Measurements from ENCODE around the gene MYO1E.

MYO1E gene

DNA sequence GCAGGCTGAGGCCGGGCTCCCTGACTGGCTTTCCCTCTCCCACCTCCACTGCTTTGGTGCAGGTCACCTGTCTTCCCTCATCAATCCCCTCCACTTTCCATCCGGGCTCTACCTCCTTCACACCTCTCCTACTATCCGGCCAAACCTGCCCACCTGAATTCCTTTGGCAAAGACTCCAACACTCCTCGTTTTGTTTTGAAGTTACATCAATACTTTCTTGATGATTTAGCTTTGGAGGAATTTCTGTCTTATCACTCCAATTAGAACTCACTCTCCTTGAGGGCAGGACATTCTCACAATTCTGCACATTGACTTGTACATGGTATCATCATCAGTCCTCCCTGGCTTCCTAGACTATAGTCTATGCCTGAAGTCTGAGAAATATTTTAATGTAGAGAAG is 145.7 kb downstream of the MYO1E start:
- no peak for DNase-seq (ENCODE audit: low spot score)

DNA sequence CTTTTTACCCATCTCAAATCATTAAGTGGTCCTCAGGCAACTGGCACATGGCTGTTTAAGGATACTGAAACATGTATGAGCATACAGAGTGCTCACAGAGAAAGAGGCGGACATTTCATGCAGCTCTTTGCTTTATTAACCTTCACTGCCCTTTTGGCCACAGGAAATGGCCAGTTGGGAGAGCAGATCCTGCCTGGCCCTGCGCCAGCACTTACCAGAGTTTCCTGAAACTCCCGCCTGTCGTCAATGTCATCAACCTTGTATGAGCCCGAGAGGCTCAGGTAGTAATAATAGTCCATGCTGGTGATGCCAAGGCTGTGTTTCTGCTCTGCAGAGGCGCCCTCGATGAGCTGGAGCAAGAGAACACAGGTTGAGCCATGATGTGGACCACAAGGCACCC is 148.2 kb downstream of the MYO1E start:
- no peak for DNase-seq (ENCODE audit: low spot score)

DNA sequence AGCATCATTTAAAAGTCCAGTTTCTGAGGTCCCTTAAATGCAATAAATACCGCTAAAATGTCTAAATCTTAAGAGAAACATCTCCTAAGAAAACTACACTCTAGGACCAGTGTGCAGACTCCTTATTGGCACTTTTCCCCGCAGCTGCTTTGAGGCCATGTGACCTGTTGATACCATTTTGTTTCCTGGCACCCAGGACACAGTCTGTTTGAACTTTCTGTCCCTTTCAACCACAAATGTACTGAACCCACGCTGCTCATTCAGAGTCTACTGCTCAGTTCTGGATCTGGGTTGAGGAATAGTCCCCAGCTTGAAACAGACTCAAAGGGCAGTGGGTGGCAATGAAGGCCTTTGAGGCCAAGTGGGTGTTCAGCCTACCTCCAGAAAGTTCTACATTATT is 148.9 kb downstream of the MYO1E start:
- DNase-seq (ENCODE audit: low spot score), result no peak

DNA sequence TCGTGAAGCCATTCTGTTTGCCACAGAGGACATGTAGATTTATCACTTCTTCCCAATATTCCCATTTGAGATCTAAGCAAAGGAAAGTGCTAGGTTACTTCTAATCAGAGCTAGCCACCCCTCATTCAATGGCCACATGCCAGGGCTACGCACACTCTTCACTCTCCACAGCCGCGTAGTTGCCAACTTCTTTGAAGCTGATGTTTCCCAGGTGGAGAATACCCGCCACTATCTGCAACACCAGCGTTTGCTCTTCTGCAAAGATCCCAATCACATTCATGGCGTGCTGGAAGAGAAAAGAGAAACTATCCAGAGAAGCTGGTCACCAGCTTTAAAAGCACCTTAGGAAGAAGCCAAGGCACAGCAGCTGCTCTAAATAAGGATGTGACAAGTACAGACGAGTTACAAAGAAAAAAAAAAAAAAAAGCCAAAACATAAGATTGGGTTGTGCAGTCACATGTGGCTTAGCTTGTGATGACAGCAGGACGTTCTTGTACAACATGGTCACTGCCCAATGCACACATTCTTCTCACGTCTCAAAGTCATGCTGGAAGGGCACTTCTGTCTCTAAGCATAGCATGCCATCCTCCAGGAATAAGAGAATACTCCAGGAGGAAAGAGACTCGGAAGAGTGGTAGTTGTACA is 149.6 kb downstream of the MYO1E start:
- DNase-seq (ENCODE audit: low spot score), result no peak

DNA sequence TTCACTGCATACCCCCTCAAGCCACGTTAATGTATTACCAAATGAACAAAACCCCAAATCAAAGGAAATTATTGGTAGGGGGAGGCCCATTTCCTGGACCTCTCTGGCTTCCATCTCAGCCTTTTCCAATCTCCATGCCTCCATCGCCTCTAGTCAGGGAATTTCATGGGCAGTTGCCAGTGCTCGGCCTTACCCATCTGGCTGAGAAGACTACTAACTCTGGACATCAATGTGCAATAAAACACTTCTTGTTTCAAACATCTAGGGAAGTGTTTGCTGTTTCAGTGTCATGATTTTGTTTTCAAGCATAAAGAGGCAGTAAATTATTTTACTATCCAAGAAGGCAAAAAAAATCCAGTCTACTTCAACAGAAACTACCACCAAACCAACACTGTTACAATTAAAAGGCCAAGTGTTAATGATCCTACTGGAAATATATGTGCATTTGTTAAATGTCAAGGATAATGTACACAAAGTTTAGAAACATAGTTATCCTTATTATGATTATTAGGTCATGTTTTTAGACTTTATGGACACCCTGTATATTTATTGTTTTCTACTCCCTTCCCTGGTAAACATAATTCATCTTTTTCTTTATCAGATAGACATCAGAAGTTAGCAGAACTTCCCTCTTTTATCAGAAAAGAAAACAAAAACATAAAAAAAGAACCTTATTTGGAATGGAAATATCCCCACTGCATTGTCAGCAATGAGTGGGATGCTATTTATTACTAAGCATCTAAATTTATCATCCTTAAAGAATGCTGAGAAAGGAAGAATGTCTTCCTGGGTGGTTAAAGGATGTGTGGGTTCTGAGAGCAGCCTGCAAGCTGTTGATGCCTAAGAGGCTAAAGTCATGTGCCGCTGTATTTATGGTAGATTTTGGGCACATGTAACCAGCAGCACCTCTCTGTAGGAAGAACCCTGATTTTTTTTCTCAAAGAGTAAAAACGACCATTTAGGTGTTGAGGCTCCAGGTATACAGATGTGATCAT is 150.9 kb downstream of the MYO1E start:
- no peak for DNase-seq (ENCODE audit: low spot score)

DNA sequence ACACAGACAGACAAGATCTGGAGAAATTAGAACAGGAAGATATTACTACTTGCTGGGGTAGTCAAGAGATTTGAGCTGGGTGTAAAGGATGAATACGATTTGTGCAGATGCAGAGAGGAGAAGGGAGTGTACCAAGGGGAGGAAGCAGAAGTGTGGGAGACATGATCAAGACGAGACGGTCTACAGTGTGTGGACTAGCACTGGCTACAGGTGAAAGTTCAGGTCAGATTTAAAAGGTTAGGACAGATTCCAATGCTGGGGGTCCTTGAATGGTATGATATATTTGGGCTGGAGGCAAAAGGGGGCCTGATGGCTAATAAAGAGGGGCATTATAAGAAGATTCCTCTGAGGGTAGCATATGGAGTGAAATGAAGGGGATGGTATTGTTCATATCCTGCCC is 154.0 kb downstream of the MYO1E start:
- no peak for DNase-seq (ENCODE audit: low spot score)

DNA sequence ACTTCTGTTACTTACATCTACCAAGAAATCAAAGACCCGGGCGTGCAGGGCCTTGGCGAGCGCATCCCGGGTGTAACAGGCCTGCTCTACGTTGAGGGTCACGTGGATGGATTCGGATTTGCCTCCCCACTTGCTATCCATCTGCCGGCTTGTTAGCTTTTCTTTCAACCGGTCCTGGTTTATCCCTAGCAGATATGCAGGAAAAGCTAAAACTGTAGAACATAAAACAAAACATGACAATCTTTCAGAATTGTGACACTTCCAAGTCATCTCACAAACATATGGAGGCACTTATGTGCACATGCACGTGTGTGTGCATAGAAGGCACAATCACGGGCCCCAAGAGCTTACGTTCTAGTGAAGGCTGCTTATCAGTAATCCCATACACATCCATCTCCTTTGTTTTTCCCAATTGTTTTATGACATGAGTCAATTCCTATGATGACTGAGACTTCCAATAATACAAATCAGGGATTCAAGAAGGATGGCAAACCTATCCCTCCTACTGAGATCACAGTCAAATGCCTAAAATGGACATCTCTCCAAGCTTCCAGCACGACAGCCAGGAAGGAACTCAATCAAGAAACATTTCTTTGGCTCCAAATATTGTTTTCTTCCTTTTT is 154.7 kb downstream of the MYO1E start:
- no peak for DNase-seq (ENCODE audit: low spot score)

DNA sequence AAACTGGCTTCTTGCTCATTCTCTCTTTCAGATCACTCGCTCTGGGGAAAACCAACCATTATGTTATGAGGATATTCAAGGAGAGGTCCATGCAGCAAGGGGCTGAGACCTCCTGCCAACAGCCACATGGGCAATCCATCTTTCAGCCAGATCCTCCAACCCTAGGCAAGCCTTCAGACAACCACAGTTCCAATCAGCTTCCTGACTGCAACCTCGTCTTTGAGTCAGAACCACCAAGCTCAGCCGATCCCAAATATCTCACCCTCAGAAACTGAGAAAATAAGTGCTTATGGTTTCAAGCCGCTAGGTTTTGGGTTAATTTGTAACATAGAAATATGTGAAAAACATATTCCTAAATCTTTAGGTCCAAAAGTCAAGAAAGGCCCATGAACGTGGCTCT is 155.8 kb downstream of the MYO1E start:
- DNase-seq (ENCODE audit: low spot score), result no peak

DNA sequence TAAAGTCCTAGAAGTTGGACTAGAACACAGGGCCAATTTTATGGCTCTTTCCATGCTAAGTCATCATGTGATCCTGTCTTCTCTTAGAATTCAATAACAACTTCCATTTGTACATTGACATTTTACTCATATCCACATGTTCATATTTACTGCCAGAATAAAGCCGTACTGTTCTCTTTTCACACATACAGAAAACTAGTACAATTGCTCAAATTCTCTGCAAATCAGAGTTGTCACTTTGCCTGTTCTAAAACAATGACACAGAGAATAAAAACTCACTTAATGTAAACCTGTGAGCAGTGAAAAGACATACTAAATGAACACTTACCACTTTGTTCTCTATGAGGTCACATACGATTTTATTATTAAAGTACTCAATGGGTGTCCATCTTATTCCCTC is 162.5 kb downstream of the MYO1E start:
- DNase-seq (ENCODE audit: low spot score), result no peak

DNA sequence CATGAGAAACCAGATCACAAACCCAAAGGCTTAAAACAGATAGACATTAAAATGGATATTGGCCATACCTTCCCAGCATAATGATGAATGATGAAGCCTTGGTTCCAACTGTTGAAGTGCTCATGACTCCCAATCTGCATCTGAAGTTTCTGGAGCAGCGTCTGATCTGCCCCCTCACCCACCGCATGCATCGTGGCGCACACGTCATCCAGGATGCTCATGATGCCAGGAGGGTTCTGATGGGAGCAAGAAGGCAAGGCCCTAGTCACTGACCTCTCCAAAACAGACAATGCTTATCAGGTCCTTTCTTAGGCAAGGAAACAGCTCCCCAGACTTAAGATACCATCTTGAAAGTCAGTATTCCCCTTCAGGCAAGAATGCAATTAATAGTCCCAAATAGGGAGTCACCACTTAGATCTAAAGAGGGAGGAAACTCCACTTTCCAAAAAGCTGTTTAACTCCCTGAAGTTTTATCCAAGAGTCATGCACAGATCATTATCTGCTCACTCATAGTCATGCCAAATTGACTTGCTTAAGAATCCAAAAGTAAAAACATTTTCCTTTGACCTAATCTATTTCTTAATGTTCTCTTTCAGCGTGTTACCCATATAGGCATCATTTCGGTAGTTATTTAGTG is 163.9 kb downstream of the MYO1E start:
- DNase-seq (ENCODE audit: low spot score), result no peak

DNA sequence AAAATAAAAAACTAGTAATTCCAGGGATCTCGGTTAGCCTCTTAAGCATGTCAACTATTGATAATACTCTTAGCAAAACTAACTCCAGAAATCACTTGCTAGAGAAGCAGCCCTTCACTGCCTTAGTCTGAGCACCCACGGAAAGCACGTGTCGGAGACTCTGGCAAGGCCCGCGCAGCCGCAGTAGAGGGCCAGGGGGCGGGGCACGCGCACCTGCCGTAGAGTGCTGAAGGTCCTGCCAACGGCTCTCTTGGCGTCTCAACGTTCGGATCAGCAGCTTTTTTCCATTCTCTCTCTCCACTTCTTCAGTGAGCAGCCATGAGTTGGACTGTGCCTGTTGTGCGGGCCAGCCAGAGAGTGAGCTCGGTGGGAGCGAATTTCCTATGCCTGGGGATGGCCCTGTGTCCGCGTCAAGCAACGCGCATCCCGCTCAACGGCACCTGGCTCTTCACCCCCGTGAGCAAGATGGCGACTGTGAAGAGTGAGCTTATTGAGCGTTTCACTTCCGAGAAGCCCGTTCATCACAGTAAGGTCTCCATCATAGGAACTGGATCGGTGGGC is 166.0 kb downstream of the MYO1E start, which contains the start of gene LDHAL6B:
Gene LDHAL6B (plus strand): TSS at position 221 of the 561 bp plus-strand sequence. CDS start 98 bp downstream, at position 319.
- no peak for DNase-seq (ENCODE audit: low spot score)

DNA sequence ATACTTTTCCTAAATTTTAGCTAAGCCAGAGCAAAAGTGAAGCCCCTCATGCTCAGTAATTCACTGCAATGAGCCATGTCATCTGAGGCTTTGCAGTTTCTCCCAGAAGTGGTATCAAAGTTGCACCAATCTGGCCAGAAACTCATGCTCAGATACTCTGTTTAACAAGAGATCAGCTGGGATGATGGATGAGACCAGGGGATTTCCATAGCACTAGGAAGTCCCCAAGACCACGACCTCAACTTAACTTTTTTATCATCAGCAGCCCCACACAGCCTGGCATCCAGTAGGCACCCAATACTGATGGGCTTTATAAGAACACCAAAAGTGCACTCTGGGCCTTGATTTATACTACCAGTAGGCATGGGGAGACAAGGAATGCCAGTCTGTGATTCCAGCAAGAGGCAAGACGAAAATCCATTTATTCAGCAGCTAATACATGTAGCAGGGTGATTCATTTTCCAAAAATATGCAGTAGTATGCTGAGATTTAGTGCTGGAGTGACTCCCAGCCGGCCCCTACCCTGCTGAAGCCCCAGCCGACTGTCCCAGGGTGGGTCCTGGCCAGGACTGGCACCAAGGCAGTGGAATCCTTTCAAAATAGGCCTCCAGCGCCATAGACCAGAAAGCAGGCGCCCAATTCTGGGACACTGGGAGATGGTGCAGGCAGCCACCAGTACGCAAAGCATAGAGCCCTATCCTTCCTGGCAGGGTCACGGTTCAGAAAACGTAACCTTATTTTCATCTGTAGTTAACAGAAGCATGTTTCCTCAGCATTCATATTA is 166.6 kb downstream of the MYO1E start:
- no peak for DNase-seq (ENCODE audit: low spot score)

DNA sequence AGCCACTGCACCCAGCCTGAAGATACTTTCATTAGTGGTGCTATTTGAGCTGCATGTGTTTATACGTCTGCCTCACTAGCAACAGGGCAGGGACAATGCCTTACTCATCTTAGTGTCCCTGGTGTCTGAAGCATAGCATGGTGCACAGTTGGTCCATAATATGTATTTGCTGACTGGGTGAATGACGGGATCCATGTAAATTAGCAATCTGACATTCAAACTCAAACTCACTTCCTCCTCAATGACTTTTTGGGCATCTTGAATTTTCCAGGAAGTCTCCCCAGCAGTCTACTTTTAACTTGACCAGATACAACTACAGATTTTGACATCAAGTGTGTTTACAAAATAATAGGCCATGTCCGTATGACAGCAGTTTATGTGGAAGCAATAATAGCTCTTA is 169.0 kb downstream of the MYO1E start:
- no peak for DNase-seq (ENCODE audit: low spot score)

DNA sequence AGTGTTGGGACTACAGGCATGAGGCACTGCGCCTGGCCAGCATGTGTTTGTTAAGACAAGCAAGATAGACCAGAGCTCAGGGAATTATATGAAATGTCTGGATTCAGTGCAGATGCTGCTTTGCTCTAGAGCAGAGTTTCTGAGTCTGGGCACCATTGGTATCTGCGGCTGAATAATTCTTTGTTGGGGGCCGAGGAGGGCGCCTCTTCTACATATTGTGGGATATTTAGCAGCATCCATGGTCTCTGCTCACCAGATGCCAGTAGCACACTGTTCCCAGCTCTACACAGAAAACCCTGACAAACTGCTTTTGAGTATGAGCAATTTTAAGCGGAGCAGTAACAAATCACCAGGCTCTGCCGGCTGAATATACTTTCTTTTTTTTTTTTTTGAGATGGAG is 169.7 kb downstream of the MYO1E start:
- no peak for DNase-seq (ENCODE audit: low spot score)

DNA sequence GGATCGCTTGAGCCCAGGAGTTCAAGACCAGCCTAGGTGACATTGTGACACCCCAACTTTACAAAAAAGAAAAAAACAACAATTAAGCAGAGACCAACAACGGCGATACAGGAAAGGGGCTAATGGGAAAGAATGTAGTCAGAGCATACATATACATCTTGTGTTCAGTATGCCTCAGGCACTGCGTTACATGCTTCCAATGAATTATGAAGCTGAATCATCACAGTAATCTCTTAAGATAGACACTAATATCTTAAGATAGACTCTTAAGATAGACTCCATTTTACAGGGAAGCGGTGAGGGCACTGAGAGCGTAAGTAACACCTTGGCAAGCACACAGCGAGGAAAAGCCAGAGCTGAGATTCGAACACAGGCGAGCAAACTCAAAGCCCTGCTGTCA is 172.1 kb downstream of the MYO1E start:
- DNase-seq (ENCODE audit: low spot score), result peak; percentile 5

DNA sequence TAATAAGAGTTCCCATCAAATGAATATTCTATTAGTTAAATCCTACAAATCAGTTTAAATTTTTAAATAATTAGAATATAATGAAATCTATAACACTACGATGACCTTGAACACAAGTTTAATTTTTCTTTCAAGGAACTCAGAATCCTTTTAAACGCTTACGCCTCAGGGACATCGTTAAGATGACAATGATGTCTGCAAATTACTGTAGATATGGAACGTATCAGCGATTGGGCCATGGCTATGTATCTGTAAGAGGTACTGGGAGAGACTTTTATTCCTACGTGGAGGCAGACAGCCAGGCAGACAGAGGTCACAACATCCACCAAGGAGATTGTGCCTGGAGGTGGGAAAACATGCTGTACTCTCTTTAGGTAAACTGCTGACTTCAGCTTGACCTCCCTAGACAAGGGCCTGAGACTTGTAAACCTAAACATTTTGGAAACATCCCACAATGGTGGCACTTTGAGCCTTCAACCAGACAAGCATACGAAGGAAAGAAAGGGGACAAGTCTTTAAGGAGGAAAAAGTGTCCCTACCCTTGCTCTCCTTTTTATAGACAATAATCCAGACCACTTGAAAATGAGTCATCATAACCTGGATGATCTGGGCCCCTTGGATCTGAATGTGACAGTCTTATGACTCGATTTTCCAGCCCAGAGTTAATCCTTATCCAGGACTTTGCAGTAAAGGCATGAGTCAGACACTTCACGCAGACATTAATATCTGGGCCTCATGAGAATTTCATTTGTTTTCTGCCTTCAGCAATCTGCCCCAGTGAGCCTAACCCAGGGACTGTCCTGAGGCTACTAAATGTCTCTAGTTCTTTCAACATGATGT is 172.8 kb downstream of the MYO1E start:
- peak; percentile 72 for DNase-seq (ENCODE audit: low spot score)

DNA sequence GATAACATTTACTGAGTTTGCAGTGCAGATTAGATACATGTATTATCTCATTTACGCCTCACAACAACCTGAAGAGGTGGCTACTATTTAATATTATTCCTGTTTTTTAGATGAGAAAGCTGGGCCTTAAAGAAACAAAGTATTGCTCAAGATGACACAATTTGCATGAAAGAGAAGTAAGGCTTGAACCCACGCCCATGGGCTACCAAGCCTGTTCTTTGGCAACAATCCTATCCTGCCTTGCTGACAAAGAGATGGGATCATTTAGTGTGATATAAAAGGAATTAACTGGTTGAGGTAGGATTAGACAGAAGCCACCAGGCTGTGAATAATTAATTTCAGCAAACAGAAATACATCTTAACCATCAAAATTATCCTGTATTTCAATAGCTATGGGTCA is 175.2 kb downstream of the MYO1E start:
- DNase-seq (ENCODE audit: low spot score), result no peak

DNA sequence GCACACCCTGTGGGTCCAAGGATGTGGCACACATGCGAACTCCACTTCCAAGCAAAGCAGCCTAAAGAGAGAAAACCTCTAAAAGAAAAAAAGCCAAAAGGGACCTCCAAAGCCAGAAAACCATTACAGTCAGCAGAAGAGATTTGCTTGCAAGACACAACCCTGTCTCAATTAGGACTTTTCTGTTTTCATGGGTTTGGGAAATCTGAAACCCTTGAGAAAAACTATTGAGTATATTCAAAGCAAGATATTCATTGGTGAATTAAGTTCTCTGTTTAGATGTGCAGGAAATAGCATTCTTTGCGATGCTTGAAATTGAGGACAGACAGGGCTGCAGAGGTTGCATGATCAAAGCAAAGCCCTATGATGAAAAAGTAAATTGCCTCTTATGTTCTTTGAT is 176.3 kb downstream of the MYO1E start:
- no peak for DNase-seq (ENCODE audit: low spot score)

DNA sequence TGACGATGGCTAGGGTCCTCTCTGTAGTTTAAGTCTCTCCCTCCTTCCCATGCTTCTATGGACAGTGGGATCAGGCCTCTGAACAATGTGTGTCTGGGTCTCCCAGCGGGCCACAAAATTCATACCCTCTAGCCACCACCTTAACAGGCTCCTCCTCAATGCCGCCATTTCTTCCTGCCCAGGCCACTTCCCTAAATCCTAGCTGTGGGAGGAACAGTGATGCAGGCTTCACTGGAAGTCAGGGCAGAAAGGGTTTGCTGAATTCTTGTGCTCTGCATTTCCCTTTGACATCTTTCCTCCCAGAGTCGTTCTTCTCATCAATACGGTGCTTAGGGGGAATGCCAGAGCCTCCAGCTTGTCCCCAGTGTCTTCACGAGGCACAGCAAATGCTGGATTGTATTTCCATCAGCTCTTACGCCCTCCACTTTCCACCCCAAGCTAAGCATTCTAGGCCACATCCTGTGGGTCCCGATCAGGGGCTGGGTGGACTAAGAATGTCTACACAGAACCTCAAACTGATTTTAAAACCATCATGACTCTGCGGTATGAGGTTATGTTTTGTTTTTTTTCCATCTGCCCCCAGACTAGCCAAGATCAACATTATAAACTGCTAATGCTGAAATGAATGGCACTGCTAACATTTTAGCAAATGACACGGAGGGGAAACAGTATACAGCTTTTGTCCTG is 177.9 kb downstream of the MYO1E start:
- no peak for DNase-seq (ENCODE audit: low spot score)

DNA sequence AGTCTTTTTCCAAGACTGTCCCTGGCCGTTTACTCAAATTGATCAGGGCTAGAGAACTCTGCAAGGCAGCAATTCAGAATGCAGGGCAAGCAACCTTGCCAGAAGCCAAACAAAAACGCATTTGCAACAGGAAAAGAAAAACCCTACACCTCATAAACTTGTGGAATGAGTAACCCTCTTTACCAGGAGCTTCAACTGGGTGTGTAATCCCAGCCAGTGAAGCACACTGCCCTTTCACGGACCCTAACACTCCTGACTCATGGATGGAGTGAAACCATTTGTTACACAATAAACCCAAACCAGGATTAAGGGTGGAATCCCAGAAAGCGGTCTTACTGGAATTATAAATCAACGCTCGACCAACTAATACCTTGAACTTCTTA is 180.8 kb downstream of the MYO1E start:
- peak; percentile 36 for DNase-seq (ENCODE audit: low spot score)

Data from LoVo (cell line).